NCI-H460 (cell line): Measurements from ENCODE around the gene IGSF21. TPM values are rescaled to one million over a fixed set of nuclear protein-coding genes. Genes with fewer than 3 reads are reported as not detected.

Experiments
- DNase-seq: peaks from one replicate; pipeline ENCODE4 v3.0.0-alpha.2; 2016; ENCODE audit warnings: low read depth; ENCODE audit errors: extremely low read depth
- polyA plus RNA-seq: library from polyadenylated mRNA; depleted of rRNA; stranded (reverse); fragments of >200 nt; gene quantifications from 2 replicates; pipeline ENCODE4 v1.2.3, GENCODE V29; 2014; cell fraction: nucleus; rRNA removed
- total RNA-seq: library from RNA; depleted of rRNA; stranded (reverse); fragments of >200 nt; shearing (Covaris generic); gene quantifications from 2 replicates; pipeline ENCODE4 v1.2.3, GENCODE V29; 2014; rRNA removed

Gene IGSF21
- total RNA-seq: 0.12 TPM in 1 of 2 replicates, not detected in the other
- not detected in 2 replicates for polyA plus RNA-seq

GRCh38 chr1:18107369-18108298, at the start of gene IGSF21:
TSS of gene IGSF21 (plus strand) at chr1:18107798. CDS start at chr1:18108129, 331 bp downstream.
- DNase-seq: no peak

- no peak for DNase-seq
Measured at GRCh38 chr1:18058206-18058921, 49.2 kb upstream of the IGSF21 start.

- no peak for DNase-seq
Measured at GRCh38 chr1:18058981-18059605, 48.5 kb upstream of the IGSF21 start.

- no peak for DNase-seq
Measured at GRCh38 chr1:18060366-18060765, 47.2 kb upstream of the IGSF21 start.

- no peak for DNase-seq
Measured at GRCh38 chr1:18062185-18062584, 45.4 kb upstream of the IGSF21 start.

- no peak for DNase-seq
Measured at GRCh38 chr1:18064534-18064933, 43.1 kb upstream of the IGSF21 start.

- no peak for DNase-seq
Measured at GRCh38 chr1:18066576-18066975, 41.0 kb upstream of the IGSF21 start.

- DNase-seq: no peak
Measured at GRCh38 chr1:18069903-18070302, 37.7 kb upstream of the IGSF21 start.

GRCh38 chr1:18072066-18072465, 35.5 kb upstream of the IGSF21 start:
- no peak for DNase-seq

GRCh38 chr1:18073066-18073642, 34.4 kb upstream of the IGSF21 start:
- DNase-seq: no peak

- no peak for DNase-seq
Measured at GRCh38 chr1:18077657-18078215, 29.9 kb upstream of the IGSF21 start.

- no peak for DNase-seq
Measured at GRCh38 chr1:18079941-18080735, 27.5 kb upstream of the IGSF21 start.

GRCh38 chr1:18085387-18086074, 22.1 kb upstream of the IGSF21 start:
- DNase-seq: no peak

GRCh38 chr1:18088077-18088594, 19.5 kb upstream of the IGSF21 start:
- no peak for DNase-seq

- no peak for DNase-seq
Measured at GRCh38 chr1:18089488-18089887, 18.1 kb upstream of the IGSF21 start.

GRCh38 chr1:18090636-18091035, 17.0 kb upstream of the IGSF21 start:
- DNase-seq: no peak

GRCh38 chr1:18091660-18092446, 15.7 kb upstream of the IGSF21 start:
- DNase-seq: no peak

- DNase-seq: no peak
Measured at GRCh38 chr1:18093193-18093592, 14.4 kb upstream of the IGSF21 start.
